HepG2 (cell line): ENCODE data around the gene GOLGA7B. TPM values are rescaled to one million over a fixed set of nuclear protein-coding genes. Genes with fewer than 3 reads are reported as not detected.

Experiments
- ATAC-seq: fragments of 200-7000 bp; cut with Tn5 transposase; 3 replicates; pipeline ENCODE4 v1.9.1; 2020; ENCODE audit warnings: mild to moderate bottlenecking, moderate library complexity
- BruUV-seq: library from RNA; stranded (reverse); fragments of 400-500 nt; replicated peaks from 2 replicates; lab custom pipeline; 2021; lab: Mats Ljungman, UMichigan
- CTCF ChIA-PET: fragments of 300-600 bp; formaldehyde crosslinking; extraction: SDS; loops from one replicate; lab custom pipeline; 2021; ENCODE audit warnings: low total read pairs, inconsistent platforms, low intra/inter-chr PET ratio; lab: Yijun Ruan, JAX
- POLR2A ChIA-PET: fragments of 350-600 bp; sonication (Branson Sonifier 250); formaldehyde crosslinking; loops from one replicate; lab custom pipeline; 2020; ENCODE audit warnings: antibody characterized with exemption, inconsistent platforms; lab: Yijun Ruan, JAX
- DNase-seq: peaks from one replicate; pipeline ENCODE4 v3.0.0-alpha.2; 2015; ENCODE audit warnings: low spot score
- FAIRE-seq: peaks from 3 replicates; lab custom pipeline; 2011; peaks lifted over from hg19 to GRCh38; lab: Jason Lieb, UNC
- H2AFZ ChIP-seq: one replicate; pipeline ENCODE4 v1.6.1; 2011; ENCODE audit warnings: low read length, inconsistent platforms
- H3K27ac ChIP-seq: fragments of 300-600 bp; 3 replicates; pipeline ENCODE4 v1.8.0; 2011; ENCODE audit warnings: mixed run types, mild to moderate bottlenecking, mixed read lengths, low read length, inconsistent platforms; ENCODE audit not compliant: insufficient read depth; ENCODE audit errors: extremely low read length
- H3K27me3 ChIP-seq, 2 experiments: fragments of 200-600 bp in 1 of 2; 2 replicates in 1 of 2; 3 replicates in 1 of 2; pipeline versions ENCODE4 v1.6.0 to v1.8.0; 2011; ENCODE audit warnings: low read length in 2 of 2, mild to moderate bottlenecking in 2 of 2, moderate library complexity in 2 of 2, inconsistent platforms in 1 of 2; ENCODE audit not compliant: insufficient read depth in 2 of 2, control insufficient read depth in 1 of 2
- H3K36me3 ChIP-seq, 2 experiments: fragments of 200-600 bp in 1 of 2; replicated peaks in 1 of 2; 2 replicates in 1 of 2; 3 replicates in 1 of 2; pipeline versions ENCODE4 v1.5.1 to v1.8.0; 2011; ENCODE audit warnings: low read length in 2 of 2, inconsistent platforms in 1 of 2; ENCODE audit not compliant: insufficient read depth in 2 of 2, control insufficient read depth in 1 of 2
- H3K4me1 ChIP-seq: 2 replicates; pipeline ENCODE4 v1.5.1; 2012; ENCODE audit warnings: low read length, inconsistent platforms; ENCODE audit not compliant: insufficient read depth
- H3K4me2 ChIP-seq: 2 replicates; pipeline ENCODE4 v1.6.0; 2011; ENCODE audit warnings: low read depth, low read length, inconsistent platforms
- H3K4me3 ChIP-seq, 3 experiments: fragments of 200-600 bp in 1 of 3; sonication (generic), shearing (Covaris generic) in 1 of 3; replicated peaks in 1 of 3; 2 replicates each; pipeline ENCODE4 v1.5.1; 2011 to 2016; ENCODE audit warnings: low read length in 3 of 3, inconsistent platforms in 2 of 3, low read depth in 2 of 3, mild to moderate bottlenecking in 2 of 3, control low read depth in 1 of 3, mixed read lengths in 1 of 3; ENCODE audit not compliant: insufficient read depth in 1 of 3
- H3K79me2 ChIP-seq: one replicate; pipeline ENCODE4 v1.6.1; 2011; ENCODE audit warnings: low read length, inconsistent platforms; ENCODE audit not compliant: insufficient read depth
- H3K9ac ChIP-seq: 2 replicates; pipeline ENCODE4 v1.6.0; 2011; ENCODE audit warnings: mild to moderate bottlenecking, low read depth, low read length, inconsistent platforms; ENCODE audit not compliant: insufficient read depth
- H3K9me3 ChIP-seq: 2 replicates; pipeline ENCODE4 v1.5.1; 2012; ENCODE audit warnings: mild to moderate bottlenecking, low read length
- H4K20me1 ChIP-seq: 2 replicates; pipeline ENCODE4 v1.6.0; 2011; ENCODE audit warnings: inconsistent platforms, mild to moderate bottlenecking, low read length, moderate library complexity; ENCODE audit not compliant: insufficient read depth
- BATF2 ChIP-seq: sonication (generic); formaldehyde crosslinking; IDR thresholded peaks from 2 replicates; pipeline ENCODE4 v1.8.0; 2022; ENCODE audit warnings: mild to moderate bottlenecking, missing genetic modification reagents, moderate library complexity
- GTF2F1 ChIP-seq: fragments of 150-350 bp; IDR thresholded peaks from 2 replicates; pipeline ENCODE4 v1.6.1; 2014; ENCODE audit warnings: low read length
- HOXA9 ChIP-seq: sonication (generic); formaldehyde crosslinking; IDR thresholded peaks from 2 replicates; pipeline ENCODE4 v1.8.1; 2022; ENCODE audit warnings: missing genetic modification reagents, mild to moderate bottlenecking, moderate library complexity, borderline replicate concordance
- MIER2 ChIP-seq: IDR thresholded peaks from 2 replicates; pipeline ENCODE4 v1.6.1; 2016; ENCODE audit warnings: missing biosample characterization, missing genetic modification reagents
- POGZ ChIP-seq: sonication (generic); formaldehyde crosslinking; IDR thresholded peaks from 2 replicates; pipeline ENCODE4 v1.4.0; 2020; ENCODE audit warnings: mild to moderate bottlenecking, missing genetic modification reagents
- SMAD1 ChIP-seq: sonication (generic); formaldehyde crosslinking; IDR thresholded peaks from 2 replicates; pipeline ENCODE4 v1.4.0; 2020; ENCODE audit warnings: missing genetic modification reagents, low read depth, mild to moderate bottlenecking, borderline replicate concordance
- TARDBP ChIP-seq: sonication (generic); formaldehyde crosslinking; IDR thresholded peaks from 2 replicates; pipeline ENCODE4 v1.8.0; 2022; ENCODE audit warnings: mild to moderate bottlenecking, missing genetic modification reagents
- TBP ChIP-seq: sonication (generic); formaldehyde crosslinking; IDR thresholded peaks from 2 replicates; pipeline ENCODE4 v1.5.0; 2020; ENCODE audit warnings: missing genetic modification reagents
- ZBTB34 ChIP-seq: sonication (generic); formaldehyde crosslinking; IDR thresholded peaks from 2 replicates; pipeline ENCODE4 v1.8.0; 2022; ENCODE audit warnings: mild to moderate bottlenecking, missing genetic modification reagents
- ZBTB49 ChIP-seq: sonication (generic); formaldehyde crosslinking; IDR thresholded peaks from 2 replicates; pipeline ENCODE4 v1.4.0; 2020; ENCODE audit warnings: missing genetic modification reagents, borderline replicate concordance
- ZFP37 ChIP-seq: sonication (generic); formaldehyde crosslinking; IDR thresholded peaks from 2 replicates; pipeline ENCODE4 v1.4.0; 2020; ENCODE audit warnings: missing genetic modification reagents, borderline replicate concordance
- ZNF143 ChIP-seq: sonication (generic); formaldehyde crosslinking; IDR thresholded peaks from 2 replicates; pipeline ENCODE4 v1.4.0; 2020; ENCODE audit warnings: missing genetic modification reagents
- ZNF432 ChIP-seq: sonication (generic); formaldehyde crosslinking; IDR thresholded peaks from 2 replicates; pipeline ENCODE4 v1.5.0; 2020; ENCODE audit warnings: missing genetic modification reagents, mild to moderate bottlenecking, borderline replicate concordance
- ZNF451 ChIP-seq: sonication (generic); formaldehyde crosslinking; IDR thresholded peaks from 2 replicates; pipeline ENCODE4 v1.5.0; 2020; ENCODE audit warnings: mild to moderate bottlenecking, missing genetic modification reagents
- ZNF740 ChIP-seq: sonication (generic); formaldehyde crosslinking; IDR thresholded peaks from 2 replicates; pipeline ENCODE4 v1.4.0; 2020; ENCODE audit warnings: missing genetic modification reagents
- ZNF878 ChIP-seq: sonication (generic); formaldehyde crosslinking; IDR thresholded peaks from 2 replicates; pipeline ENCODE4 v1.8.1; 2023; ENCODE audit warnings: mild to moderate bottlenecking, missing genetic modification reagents, moderate library complexity
- WGBS: methylation state at CpG from one replicate; pipeline ENCODE4 v1.1.6; 2017; ENCODE audit warnings: low lambda C conversion rate; 5-methylcytosine and 5-hydroxymethylcytosine counted together
- in situ Hi-C: cut with HindIII; loops from 2 replicates; pipeline ENCODE4 v1.10.0; 2017; ENCODE audit warnings: low pct_unique_long_range_greater_than_20kb; ENCODE audit not compliant: extremely low pct_ligation_motif_present
- intact Hi-C: fragments of 100-400 bp; cut with micrococcal nuclease; formaldehyde crosslinking; loops from one replicate; pipeline ENCODE4 v1.10.0; 2022; ENCODE audit not compliant: unreplicated experiment
- polyA plus RNA-seq, 8 experiments: library from polyadenylated mRNA; depleted of rRNA in 3 of 8; stranded (reverse) in 7 of 8; unstranded in 1 of 8; fragments of >200 nt; fragmentation: Illumina TruSeq in 4 of 8; extraction: Trizol in 4 of 8; gene quantifications; 2 replicates each; pipeline versions ENCODE4 v1.2.1 to v1.2.3, GENCODE V29; 2011 to 2016; ENCODE audit warnings: low read depth in 4 of 8, missing spikeins in 1 of 8, mixed read lengths in 1 of 8; ENCODE audit not compliant: insufficient read depth in 1 of 8
- total RNA-seq, 5 experiments: library from RNA; depleted of rRNA; stranded (reverse); fragments of >200 nt; fragmentation: Illumina TruSeq; extraction: Trizol; gene quantifications; 2 replicates each; pipeline ENCODE4 v1.2.3, GENCODE V29; 2016; ENCODE audit warnings: low read depth in 1 of 5
- TF ChIP-seq, protein P1 (sequence below): sonication (generic); formaldehyde crosslinking; IDR thresholded peaks from 2 replicates; pipeline ENCODE4 v1.9.0; 2022; ENCODE audit warnings: missing genetic modification reagents, mild to moderate bottlenecking, borderline replicate concordance
- TF ChIP-seq, protein P2 (sequence below): sonication (generic); formaldehyde crosslinking; IDR thresholded peaks from 2 replicates; pipeline ENCODE4 v1.4.0; 2020; ENCODE audit warnings: missing genetic modification reagents, mild to moderate bottlenecking, borderline replicate concordance

Gene GOLGA7B
- total and polyA plus RNA-seq, 2 of the 13 experiments (the other 11 are each of a cell fraction or from before 2014, with no cell fraction given), result not detected

DNA sequence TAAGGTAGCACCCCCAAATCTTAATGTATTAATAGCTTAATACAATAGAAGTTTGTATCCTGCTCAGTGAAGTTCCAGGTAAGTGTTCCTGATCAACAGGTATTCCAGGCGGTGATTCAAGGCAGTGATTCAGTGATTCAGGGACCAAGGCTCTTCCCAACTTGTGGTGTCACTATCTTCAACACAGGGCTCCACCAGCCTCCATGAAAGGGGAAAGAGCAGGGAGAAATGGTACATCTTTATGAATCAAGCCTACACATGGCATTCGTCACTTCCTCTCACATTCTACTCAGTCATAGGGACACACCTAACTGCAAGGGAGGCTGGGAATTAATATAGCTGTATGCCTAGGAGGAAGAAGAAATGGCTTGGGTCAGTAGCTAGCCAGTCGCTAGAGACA is 5.1 kb downstream of the GOLGA7B start:
- H3K27me3 ChIP-seq, result peaks cover 0 to 22% of the 10 kb centered on the region in 2 experiments; a peak in 3 of 5 replicates
- H3K79me2 ChIP-seq, result no peaks in the 10 kb centered on the region
- in situ Hi-C loops (no loop called here), intact Hi-C loops (no loop called here)
- H2AFZ ChIP-seq, result no peak overlapping the region
- 25% methylated on average over 3 of the region's 3 CpGs for WGBS
- POLR2A ChIA-PET, result no interaction called here
- no peak overlapping the region for H3K27ac ChIP-seq
- 0 out of 2 replicates have a peak, but pooled peaks cover 3% of the 10 kb centered on the region for H4K20me1 ChIP-seq
- H3K9me3 ChIP-seq, result no peaks in the 10 kb centered on the region
- CTCF ChIA-PET, result no interaction called here
- DNase-seq, result no peak
- no peaks in the 10 kb centered on the region for H3K4me1 ChIP-seq
- no peak for FAIRE-seq
- no peak overlapping the region for H3K4me3 ChIP-seq
- H3K9ac ChIP-seq, result no peak overlapping the region
- ATAC-seq, result no peak
- H3K36me3 ChIP-seq, result no peaks in the 10 kb centered on the region
- no TSS peak for BruUV-seq
- H3K4me2 ChIP-seq, result no peak overlapping the region
- no peak for TF ChIP-seq HOXA9 (CRISPR knock-in tag)
- TF ChIP-seq ZFP37 (CRISPR knock-in tag), result no peak
- TF ChIP-seq ZNF740, result no peak
- TF ChIP-seq, protein P1, sequence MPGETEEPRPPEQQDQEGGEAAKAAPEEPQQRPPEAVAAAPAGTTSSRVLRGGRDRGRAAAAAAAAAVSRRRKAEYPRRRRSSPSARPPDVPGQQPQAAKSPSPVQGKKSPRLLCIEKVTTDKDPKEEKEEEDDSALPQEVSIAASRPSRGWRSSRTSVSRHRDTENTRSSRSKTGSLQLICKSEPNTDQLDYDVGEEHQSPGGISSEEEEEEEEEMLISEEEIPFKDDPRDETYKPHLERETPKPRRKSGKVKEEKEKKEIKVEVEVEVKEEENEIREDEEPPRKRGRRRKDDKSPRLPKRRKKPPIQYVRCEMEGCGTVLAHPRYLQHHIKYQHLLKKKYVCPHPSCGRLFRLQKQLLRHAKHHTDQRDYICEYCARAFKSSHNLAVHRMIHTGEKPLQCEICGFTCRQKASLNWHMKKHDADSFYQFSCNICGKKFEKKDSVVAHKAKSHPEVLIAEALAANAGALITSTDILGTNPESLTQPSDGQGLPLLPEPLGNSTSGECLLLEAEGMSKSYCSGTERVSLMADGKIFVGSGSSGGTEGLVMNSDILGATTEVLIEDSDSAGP (CRISPR knock-in tag), result no peak
- TF ChIP-seq MIER2 (CRISPR knock-in tag), result no peak
- no peak for TF ChIP-seq GTF2F1
- no peak for TF ChIP-seq SMAD1 (CRISPR knock-in tag)
- no peak for TF ChIP-seq ZBTB34 (CRISPR knock-in tag)
- TF ChIP-seq TBP (CRISPR knock-in tag), result no peak
- no peak for TF ChIP-seq TARDBP
- TF ChIP-seq ZBTB49, result no peak
- TF ChIP-seq ZNF432 (CRISPR knock-in tag), result no peak
- no peak for TF ChIP-seq ZNF878
- TF ChIP-seq ZNF451, result no peak
- TF ChIP-seq ZNF143 (CRISPR knock-in tag), result no peak
- TF ChIP-seq, protein P2, sequence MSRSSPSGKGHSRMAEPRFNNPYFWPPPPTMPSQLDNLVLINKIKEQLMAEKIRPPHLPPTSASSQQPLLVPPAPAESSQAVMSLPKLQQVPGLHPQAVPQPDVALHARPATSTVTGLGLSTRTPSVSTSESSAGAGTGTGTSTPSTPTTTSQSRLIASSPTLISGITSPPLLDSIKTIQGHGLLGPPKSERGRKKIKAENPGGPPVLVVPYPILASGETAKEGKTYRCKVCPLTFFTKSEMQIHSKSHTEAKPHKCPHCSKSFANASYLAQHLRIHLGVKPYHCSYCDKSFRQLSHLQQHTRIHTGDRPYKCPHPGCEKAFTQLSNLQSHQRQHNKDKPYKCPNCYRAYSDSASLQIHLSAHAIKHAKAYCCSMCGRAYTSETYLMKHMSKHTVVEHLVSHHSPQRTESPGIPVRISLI (CRISPR knock-in tag), result no peak
- TF ChIP-seq BATF2 (CRISPR knock-in tag), result no peak
- no peak for TF ChIP-seq POGZ
- TF ChIP-seq, all 625 proteins: peak for 0
